Measurements from ENCODE around the gene UCN. TPM values are rescaled to one million over a fixed set of nuclear protein-coding genes. Genes with fewer than 3 reads are reported as not detected.

UCN gene
- total and polyA plus RNA-seq, 10 donors, result 1.9 to 4.4 (median 2.5) TPM

- Histone ChIP-seq H3K36me3 (no peaks in the 10 kb centered on the region), H3K4me1 (peaks cover 0 to 10% (median 0%) of the 10 kb centered on the region in 6 donors), H3K27me3 (replicated peaks in 1 of 7) (peaks cover 0 to 9% (median 0%) of the 10 kb centered on the region in 7 donors), H3K9me3 (no peaks in the 10 kb centered on the region), H3K27ac (no peak overlapping the region), H3K4me3 (no peak overlapping the region)
- intact Hi-C loops (cut with DNase I; ENCODE audit: low total_unique reads), result no loop called here
- 21 to 46% (median 36%) methylated on average over 3 of the region's 3 CpGs for WGBS, 5 donors
- TF ChIP-seq, protein P1, sequence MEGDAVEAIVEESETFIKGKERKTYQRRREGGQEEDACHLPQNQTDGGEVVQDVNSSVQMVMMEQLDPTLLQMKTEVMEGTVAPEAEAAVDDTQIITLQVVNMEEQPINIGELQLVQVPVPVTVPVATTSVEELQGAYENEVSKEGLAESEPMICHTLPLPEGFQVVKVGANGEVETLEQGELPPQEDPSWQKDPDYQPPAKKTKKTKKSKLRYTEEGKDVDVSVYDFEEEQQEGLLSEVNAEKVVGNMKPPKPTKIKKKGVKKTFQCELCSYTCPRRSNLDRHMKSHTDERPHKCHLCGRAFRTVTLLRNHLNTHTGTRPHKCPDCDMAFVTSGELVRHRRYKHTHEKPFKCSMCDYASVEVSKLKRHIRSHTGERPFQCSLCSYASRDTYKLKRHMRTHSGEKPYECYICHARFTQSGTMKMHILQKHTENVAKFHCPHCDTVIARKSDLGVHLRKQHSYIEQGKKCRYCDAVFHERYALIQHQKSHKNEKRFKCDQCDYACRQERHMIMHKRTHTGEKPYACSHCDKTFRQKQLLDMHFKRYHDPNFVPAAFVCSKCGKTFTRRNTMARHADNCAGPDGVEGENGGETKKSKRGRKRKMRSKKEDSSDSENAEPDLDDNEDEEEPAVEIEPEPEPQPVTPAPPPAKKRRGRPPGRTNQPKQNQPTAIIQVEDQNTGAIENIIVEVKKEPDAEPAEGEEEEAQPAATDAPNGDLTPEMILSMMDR (IDR thresholded peaks at IDR 0.05 in 8 of 11, conservative IDR thresholded peaks at IDR 0.05 in 3 of 11), result no peak
- DNase-seq, result no peak
These were observed 19.6 kb downstream of the UCN start for GRCh38 chr2:27288610-27289009.

DNA sequence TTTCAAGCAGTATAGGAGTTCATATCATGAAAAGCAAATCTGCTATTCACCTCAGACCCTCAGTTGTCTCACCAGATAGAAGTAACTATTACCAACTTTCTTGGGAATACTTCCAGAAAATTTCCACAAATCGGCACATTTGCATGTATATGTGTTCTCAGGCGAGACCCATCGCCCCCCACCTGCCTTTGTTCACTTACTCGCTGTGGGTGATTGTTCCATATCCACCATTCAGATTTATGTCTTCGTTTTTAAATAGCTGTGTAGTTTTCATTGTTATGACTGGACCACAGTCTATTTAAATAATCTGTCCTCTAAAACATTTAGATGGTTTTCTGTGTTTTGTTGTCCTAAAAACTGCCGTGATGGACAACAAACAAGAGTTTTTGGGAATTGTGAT lies 22.8 kb downstream of the UCN start:
- Histone ChIP-seq H3K4me1 (peaks cover 0 to 5% (median 0%) of the 10 kb centered on the region in 6 donors), H3K36me3 (no peaks in the 10 kb centered on the region), H3K27me3 (replicated peaks in 1 of 7) (peaks cover 0 to 11% (median 0%) of the 10 kb centered on the region in 7 donors), H3K27ac (no peak overlapping the region), H3K4me3 (no peak overlapping the region), H3K9me3 (no peaks in the 10 kb centered on the region)
- TF ChIP-seq, protein P1 (IDR thresholded peaks at IDR 0.05 in 8 of 11, conservative IDR thresholded peaks at IDR 0.05 in 3 of 11), result no peak
- TF ChIP-seq POLR2A (IDR thresholded peaks at IDR 0.05) (no peak), POLR2AphosphoS5 (IDR thresholded peaks at IDR 0.05) (no peak)
- intact Hi-C loops (cut with DNase I; ENCODE audit: low total_unique reads), result no loop called here
- WGBS, 5 donors, result 66 to 88% (median 85%) methylated on average over 6 of the region's 6 CpGs
- DNase-seq, result no peak

DNA sequence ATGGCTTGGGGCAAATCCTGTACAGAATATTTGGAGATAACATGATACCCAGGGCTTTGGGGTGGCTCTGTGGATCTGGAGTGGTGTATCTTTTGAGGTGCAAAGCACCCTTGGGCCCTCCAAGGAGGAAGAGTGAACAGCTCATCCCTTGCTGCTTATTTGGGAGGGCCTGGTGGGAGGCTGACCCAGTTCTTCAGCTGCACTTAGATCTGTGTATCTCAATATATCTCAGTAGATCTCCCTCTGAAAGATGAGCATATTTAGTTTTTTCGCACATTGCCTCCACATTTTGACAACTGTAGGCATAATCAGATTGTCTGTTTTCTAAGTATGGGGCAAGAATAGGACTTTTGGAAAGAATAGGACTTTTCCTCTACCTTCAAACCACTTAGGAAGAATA lies 23.2 kb downstream of the UCN start:
- no peaks in the 10 kb centered on the region for H3K36me3 ChIP-seq
- intact Hi-C loops (cut with DNase I; ENCODE audit: low total_unique reads), result no loop called here
- 89 to 100% (median 93%) methylated on average over 1 of the region's 1 CpG for WGBS, 5 donors
- no peak overlapping the region for H3K27ac ChIP-seq
- no peaks in the 10 kb centered on the region for H3K9me3 ChIP-seq
- H3K4me3 ChIP-seq, result no peak overlapping the region
- DNase-seq, result no peak
- TF ChIP-seq, protein P1 (IDR thresholded peaks at IDR 0.05 in 8 of 11, conservative IDR thresholded peaks at IDR 0.05 in 3 of 11), result no peak
- TF ChIP-seq POLR2A (IDR thresholded peaks at IDR 0.05), result no peak
- TF ChIP-seq POLR2AphosphoS5 (IDR thresholded peaks at IDR 0.05), result no peak
- peaks cover 0 to 11% (median 0%) of the 10 kb centered on the region in 7 donors for H3K27me3 ChIP-seq (replicated peaks in 1 of 7)
- peaks cover 2 to 5% (median 4%) of the 10 kb centered on the region in 6 donors for H3K4me1 ChIP-seq

DNA sequence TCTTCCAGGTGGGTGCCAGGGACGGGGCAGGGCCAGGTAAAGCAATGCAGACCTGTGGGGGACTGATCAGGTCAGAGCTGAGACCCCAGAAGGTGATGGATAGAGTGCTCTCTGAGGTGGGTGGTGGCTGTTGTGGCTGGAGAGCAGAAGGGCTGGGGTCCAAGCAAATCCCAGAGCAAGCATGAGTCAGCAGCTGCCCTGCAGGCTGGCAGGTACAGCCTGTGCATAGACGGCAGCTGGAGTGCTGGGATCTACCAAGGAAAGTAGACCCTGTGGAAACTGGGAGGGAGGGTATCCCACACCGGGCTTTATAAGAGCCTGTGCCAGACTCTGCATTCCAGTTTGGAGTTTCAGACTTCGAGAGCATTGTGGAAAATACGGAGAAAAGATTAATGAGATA lies 25.4 kb downstream of the UCN start:
- no peak overlapping the region for H3K27ac ChIP-seq
- H3K4me3 ChIP-seq, result no peak overlapping the region
- intact Hi-C loops (cut with DNase I; ENCODE audit: low total_unique reads), result no loop called here
- H3K27me3 ChIP-seq (replicated peaks in 1 of 7), result peaks cover 0 to 11% (median 0%) of the 10 kb centered on the region in 7 donors
- no peaks in the 10 kb centered on the region for H3K9me3 ChIP-seq
- H3K36me3 ChIP-seq, result no peaks in the 10 kb centered on the region
- no peak for DNase-seq
- 57 to 88% (median 68%) methylated on average over 5 of the region's 5 CpGs for WGBS, 5 donors
- TF ChIP-seq POLR2AphosphoS5 (IDR thresholded peaks at IDR 0.05) (no peak), POLR2A (IDR thresholded peaks at IDR 0.05) (no peak)
- TF ChIP-seq, protein P1 (IDR thresholded peaks at IDR 0.05 in 8 of 11, conservative IDR thresholded peaks at IDR 0.05 in 3 of 11), result no peak
- peaks cover 5 to 10% (median 8%) of the 10 kb centered on the region in 6 donors for H3K4me1 ChIP-seq

Measured in spleen (tissue), 11 donors.